ENCODE data around the gene DUOX1. TPM values are rescaled to one million over a fixed set of nuclear protein-coding genes. Genes with fewer than 3 reads are reported as not detected.
A peak's percentile ranks its signal among the peaks of the same experiment; 100 is the strongest.

The DUOX1 gene
- total and polyA plus RNA-seq, 9 of the 15 experiments (the other 6 are each of a cell fraction or from before 2014, with no cell fraction given): 0.01 to 0.22 (median 0.01) TPM; not detected in 6

- TF ChIP-seq BRF1 (IDR thresholded peaks at IDR 0.05; ENCODE audit: borderline replicate concordance, extremely low read depth, insufficient read length) (no peak), CBFA2T3 (IDR thresholded peaks at IDR 0.05) (peak; percentile 84), ERF (CRISPR knock-in tag; IDR thresholded peaks at IDR 0.05) (no peak), TFAM (CRISPR knock-in tag; conservative IDR thresholded peaks at IDR 0.05) (no peak), ZNF592 (IDR thresholded peaks at IDR 0.05) (peak; percentile 84), POLR2AphosphoS5 (IDR thresholded peaks at IDR 0.05; ENCODE audit: control insufficient read depth, insufficient read depth, low read depth, low read length) (peak; percentile 50; the same call in 1 of the 2 replicates), ZNF217 (CRISPR knock-in tag; IDR thresholded peaks at IDR 0.05) (no peak), XRCC3 (IDR thresholded peaks at IDR 0.05) (no peak), GATAD2B (IDR thresholded peaks at IDR 0.05; ENCODE audit: borderline replicate concordance) (peak; percentile 39; the same call in 1 of the 2 replicates), CCNT2 (IDR thresholded peaks at IDR 0.05; ENCODE audit: borderline replicate concordance, extremely low read depth, insufficient read length, low read depth, low read length) (no peak), ZNF197 (CRISPR knock-in tag; IDR thresholded peaks at IDR 0.05; ENCODE audit: low read depth) (0 out of 2 replicates have a peak, but pooled peaks have one; percentile 41), ARID1B (IDR thresholded peaks at IDR 0.05) (peak; percentile 89), USF1 (CRISPR knock-in tag; IDR thresholded peaks at IDR 0.05) (no peak), SUPT5H (IDR thresholded peaks at IDR 0.05) (no peak), TFAP4 (CRISPR knock-in tag; IDR thresholded peaks at IDR 0.05; ENCODE audit: borderline replicate concordance) (peak; percentile 37; the same call in 1 of the 2 replicates), ZNF41 (CRISPR knock-in tag; conservative IDR thresholded peaks at IDR 0.05) (no peak), GATAD2A (IDR thresholded peaks at IDR 0.05) (peak; percentile 30; the same call in 1 of the 2 replicates), SP1 (CRISPR knock-in tag; IDR thresholded peaks at IDR 0.05) (no peak), PTRF (tag; IDR thresholded peaks at IDR 0.05) (no peak), TCF3 (CRISPR knock-in tag; IDR thresholded peaks at IDR 0.05) (peak; percentile 83), SIRT6 (IDR thresholded peaks at IDR 0.05; ENCODE audit: low read depth, low read length) (no peak), DEAF1 (CRISPR knock-in tag; IDR thresholded peaks at IDR 0.05) (no peak)
Observed at GRCh38 chr15:45168751-45169551, 39.2 kb downstream of the DUOX1 start (continued).
